A549 (cell line): ENCODE data around the gene ATF4.

Experiments
- CBX2 ChIP-seq: fragments of 200-600 bp; sonication (generic); IDR thresholded peaks from 2 replicates; pipeline ENCODE4 v1.6.1; 2016; ENCODE audit warnings: low read depth, mild to moderate bottlenecking, borderline replicate concordance
- REST ChIP-seq: fragments of 200-600 bp; sonication (generic); IDR thresholded peaks from 2 replicates; pipeline ENCODE4 v1.6.1; 2016; ENCODE audit warnings: antibody characterized with exemption, mild to moderate bottlenecking, moderate library complexity
- USF2 ChIP-seq: fragments of 450-650 bp; IDR thresholded peaks from 2 replicates; pipeline ENCODE4 v1.6.1; 2014; ENCODE audit warnings: antibody characterized with exemption
- TF ChIP-seq, protein P1 (sequence below): fragments of >200 bp; sonication (Bioruptor Twin); formaldehyde crosslinking; IDR thresholded peaks from 3 replicates; pipeline ENCODE4 v1.5.1; 2016

DNA sequence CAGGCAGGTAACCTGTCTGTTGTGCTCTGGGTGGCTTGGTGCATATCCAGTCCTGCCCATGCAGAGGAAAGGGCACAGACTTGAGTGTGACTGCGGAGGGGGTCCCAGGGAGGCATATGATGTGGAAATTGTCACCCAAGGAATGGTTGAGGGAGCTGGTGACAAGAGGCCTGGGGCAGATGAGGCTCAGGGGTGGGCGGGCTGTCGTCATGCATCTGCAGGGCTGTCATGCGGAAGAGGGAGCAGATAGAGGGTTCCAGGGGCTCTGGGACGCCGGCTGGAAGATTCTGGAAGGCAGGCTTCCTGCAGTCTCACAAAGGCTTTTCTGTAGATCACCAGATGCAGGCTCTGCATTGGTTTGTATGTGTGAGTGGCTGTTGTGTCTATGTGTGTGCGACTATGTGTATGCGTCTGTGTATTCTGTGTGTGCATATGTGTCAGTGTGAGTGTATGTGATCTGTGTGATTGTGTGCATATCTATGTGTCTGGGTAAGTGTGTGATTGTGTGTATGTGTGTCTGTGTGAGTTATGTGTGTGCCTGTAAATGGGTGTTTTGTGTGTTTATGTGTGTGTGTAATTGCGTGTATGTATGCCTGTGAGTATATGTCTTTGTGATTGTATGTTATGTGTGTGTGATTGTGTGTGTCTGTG, 42.6 kb downstream of the ATF4 start:
- TF ChIP-seq REST (no peak), USF2 (no peak), CBX2 (no peak)
- TF ChIP-seq, protein P1, sequence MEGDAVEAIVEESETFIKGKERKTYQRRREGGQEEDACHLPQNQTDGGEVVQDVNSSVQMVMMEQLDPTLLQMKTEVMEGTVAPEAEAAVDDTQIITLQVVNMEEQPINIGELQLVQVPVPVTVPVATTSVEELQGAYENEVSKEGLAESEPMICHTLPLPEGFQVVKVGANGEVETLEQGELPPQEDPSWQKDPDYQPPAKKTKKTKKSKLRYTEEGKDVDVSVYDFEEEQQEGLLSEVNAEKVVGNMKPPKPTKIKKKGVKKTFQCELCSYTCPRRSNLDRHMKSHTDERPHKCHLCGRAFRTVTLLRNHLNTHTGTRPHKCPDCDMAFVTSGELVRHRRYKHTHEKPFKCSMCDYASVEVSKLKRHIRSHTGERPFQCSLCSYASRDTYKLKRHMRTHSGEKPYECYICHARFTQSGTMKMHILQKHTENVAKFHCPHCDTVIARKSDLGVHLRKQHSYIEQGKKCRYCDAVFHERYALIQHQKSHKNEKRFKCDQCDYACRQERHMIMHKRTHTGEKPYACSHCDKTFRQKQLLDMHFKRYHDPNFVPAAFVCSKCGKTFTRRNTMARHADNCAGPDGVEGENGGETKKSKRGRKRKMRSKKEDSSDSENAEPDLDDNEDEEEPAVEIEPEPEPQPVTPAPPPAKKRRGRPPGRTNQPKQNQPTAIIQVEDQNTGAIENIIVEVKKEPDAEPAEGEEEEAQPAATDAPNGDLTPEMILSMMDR, result no peak
